Vagina (tissue), 2 donors: ENCODE results near the gene HIBCH.

Experiments
- CTCF ChIP-seq, 3 experiments: fragments of 450-650 bp in 2 of 3; fragments of 200-600 bp in 1 of 3; sonication (generic) in 1 of 3; IDR thresholded peaks; one replicate each; pipeline ENCODE4 v1.5.1; 2017 to 2019; ENCODE audit warnings: antibody characterized with exemption in 3 of 3, mild to moderate bottlenecking in 2 of 3, moderate library complexity in 2 of 3
- POLR2A ChIP-seq, 2 donors: fragments of 450-650 bp; IDR thresholded peaks; one replicate each; pipeline ENCODE4 v1.6.1; 2017; ENCODE audit warnings: antibody characterized with exemption in 2 of 2, mild to moderate bottlenecking in 2 of 2, moderate library complexity in 2 of 2
- POLR2AphosphoS5 ChIP-seq, 2 donors: sonication (generic); formaldehyde crosslinking; IDR thresholded peaks; one replicate each; pipeline ENCODE4 v1.9.0; 2017; ENCODE audit warnings: antibody characterized with exemption in 2 of 2, mild to moderate bottlenecking in 2 of 2, low read depth in 1 of 2; ENCODE audit not compliant: insufficient read depth in 1 of 2

GRCh38 chr2:190165491-190165890, 154.1 kb downstream of the HIBCH start:
- TF ChIP-seq POLR2A (IDR thresholded peaks at IDR 0.05) (no peak), CTCF (IDR thresholded peaks at IDR 0.05) (no peak), POLR2AphosphoS5 (IDR thresholded peaks at IDR 0.05; ENCODE audit: insufficient read depth in 1 of 2, low read depth in 1 of 2) (no peak)
